Measurements from ENCODE around the gene PER1.
A peak's percentile ranks its signal among the peaks of the same experiment; 100 is the strongest.
"Not testable (repeated sequence)": the region's sequence is repeated elsewhere in the genome, so short reads cannot be mapped to it uniquely, and the experiment has no call there.

Gene PER1

DNA sequence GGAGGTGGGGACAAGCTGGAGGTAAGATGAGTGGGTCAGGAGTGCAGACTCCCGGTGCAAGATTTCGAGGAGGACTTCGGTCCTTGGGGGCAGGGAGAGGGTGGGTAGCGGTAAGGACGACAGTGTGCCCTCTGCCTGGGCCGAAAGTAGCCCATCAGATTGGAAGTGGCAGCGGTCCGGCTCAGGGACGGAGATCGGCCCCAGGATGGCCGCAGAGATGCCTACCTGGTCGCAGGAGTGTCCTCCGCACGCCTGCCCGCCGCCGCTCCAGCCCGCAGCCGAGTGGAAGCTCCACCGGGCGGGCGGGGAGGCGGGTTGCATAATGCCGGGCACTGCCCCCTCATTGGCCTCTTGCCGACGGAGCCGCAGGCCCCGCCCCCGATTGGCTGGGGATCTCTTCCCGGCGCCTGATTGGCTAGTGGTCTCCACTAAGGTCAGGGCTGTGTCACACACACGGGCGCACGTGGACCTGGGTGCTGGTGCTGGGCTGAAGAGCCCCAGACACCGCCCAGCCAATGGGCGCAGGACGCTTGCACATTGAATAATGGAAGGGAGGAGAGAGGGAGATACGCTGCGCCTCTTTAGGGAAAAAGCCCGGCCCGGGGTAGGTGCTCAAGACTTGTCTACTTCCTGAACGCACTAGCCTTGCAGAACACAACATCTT is at the start of gene PER1:
TSS of gene PER1 (minus strand) at position 293 of the 664 bp plus-strand sequence. CDS start 1,698 bp downstream, outside the sequence.
- no peak for DNase-seq

DNA sequence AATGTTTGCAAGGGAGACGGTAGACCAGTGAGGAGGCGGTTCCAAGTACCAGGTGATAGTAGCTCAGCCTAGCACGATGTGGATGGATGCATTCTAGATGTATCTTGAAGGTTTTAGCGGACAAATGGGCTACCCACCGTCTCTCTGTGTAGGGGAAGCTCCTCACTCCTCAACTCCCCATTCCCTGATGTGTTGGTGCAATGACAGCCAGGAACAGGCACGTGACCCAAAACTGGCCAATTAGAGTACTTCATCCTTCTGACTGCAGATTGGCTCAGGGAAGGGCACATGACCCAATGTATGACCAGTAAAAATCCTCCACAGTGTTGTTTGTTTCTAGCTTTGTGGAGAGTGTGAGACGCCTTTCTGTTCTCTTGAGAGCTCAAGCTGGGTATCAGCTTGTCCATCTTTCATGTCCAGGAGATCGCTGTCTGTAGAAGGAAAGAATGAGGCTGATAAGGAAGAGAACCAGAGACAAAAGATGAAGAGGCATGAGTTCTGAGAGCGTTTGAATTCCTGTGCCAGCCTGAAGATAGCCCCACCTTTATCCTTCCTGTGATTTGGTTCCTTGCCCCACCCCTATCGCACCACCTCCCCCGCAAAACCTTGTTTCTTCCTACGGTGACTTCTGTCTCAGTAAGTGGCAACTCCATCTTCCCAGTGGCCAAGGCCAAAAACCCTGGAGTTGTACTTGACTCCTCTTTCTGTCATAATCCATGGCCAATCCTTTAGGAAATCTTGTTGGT is 40.0 kb upstream of the PER1 start:
- no peak for DNase-seq

DNA sequence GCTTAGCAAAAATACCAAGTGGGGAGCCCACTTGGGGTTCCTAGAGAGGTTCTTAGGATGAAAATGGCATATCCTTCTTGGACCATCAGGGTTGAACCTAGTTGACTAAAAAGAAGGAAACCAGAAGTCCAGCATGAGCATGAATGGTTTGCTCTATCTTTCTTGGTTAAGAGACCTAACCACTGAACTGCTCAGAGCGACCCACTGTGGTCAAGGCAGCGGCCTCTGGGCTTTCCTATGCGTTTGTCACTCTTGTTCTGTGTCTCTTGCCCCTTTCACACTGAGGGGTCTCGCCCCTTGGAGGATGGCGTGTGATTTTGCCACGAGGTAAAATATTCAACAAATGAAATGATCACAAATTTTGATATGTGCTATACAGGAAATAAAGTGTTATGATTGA is 38.3 kb upstream of the PER1 start:
- no peak for DNase-seq

DNA sequence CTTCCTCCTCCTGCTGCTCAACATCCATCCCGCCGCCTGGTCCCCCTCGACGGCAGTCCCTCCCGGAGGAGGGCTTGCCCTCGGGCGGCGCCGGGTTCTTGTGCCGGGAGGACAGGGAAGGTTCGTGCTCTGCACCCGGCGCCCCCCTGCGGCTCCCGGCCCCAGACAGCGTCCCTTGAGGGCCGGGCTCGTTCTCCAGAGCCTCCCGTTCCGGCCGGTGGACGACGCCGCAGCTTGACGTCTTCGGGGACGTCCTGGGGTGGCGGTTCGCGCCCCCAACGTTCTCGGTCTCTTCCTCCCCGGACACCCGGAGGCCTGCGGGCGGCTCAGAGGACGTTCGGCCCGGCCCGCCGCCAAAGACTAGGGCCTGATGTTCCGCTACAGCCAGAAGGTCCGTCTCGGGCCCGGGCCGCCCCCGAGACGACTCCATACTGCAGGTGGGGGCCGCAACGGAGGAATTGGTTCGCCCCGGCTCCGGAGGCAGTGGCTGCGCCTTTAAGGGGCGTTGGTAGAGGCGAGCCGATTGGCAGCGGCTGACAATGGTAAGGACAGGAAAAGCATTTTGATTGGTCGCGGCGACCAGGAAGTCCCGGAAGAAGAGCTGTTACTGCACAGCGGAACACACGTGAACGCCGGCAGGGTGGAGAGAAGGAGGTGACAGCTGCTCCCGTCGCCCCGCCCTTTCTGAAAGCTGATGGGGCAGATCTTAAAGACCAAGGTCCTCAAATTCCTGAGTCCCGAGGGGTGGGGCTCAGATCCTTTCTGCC is 37.7 kb upstream of the PER1 start, which contains the start of gene BORCS6:
TSS of gene BORCS6 (minus strand) at position 470 of the 767 bp plus-strand sequence. CDS start at position 430, 40 bp downstream.
- DNase-seq = peak; percentile 93

DNA sequence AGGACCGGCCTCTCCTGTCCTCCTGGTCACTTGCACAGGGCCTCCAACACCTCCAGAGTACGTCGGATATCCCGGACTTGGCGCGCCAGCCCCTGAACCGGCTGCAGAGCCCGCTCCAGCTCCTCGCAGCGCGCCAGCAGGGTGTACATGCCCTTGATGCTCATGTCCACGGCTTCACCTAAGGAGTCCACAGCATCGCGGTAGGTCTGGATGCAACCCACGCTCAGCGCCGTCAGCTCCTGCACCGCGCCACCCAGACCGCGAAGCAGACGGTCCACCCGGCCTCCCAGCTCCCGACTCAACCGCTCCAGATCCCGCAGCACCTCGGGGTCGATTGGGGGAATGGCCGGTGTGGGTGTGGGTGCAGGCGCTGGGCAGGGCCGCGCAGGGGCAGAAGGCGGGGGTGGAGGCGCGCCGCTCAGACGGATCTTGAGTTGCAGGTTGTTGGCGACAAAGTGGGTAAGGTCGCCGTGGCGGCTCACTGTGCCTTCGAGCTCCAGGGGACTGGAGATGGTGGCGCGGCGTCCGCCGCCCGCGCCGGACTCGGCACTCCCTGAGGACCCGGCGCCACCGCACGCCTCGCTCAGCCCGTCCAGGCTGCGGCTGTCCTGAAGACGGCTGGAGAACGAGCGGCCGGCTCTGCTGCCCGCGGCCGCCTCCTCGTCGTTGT is 37.0 kb upstream of the PER1 start:
- DNase-seq = no peak

- DNase-seq = no peak
Observed at GRCh38 chr17:8188263-8188839, 36.1 kb upstream of the PER1 start.

DNA sequence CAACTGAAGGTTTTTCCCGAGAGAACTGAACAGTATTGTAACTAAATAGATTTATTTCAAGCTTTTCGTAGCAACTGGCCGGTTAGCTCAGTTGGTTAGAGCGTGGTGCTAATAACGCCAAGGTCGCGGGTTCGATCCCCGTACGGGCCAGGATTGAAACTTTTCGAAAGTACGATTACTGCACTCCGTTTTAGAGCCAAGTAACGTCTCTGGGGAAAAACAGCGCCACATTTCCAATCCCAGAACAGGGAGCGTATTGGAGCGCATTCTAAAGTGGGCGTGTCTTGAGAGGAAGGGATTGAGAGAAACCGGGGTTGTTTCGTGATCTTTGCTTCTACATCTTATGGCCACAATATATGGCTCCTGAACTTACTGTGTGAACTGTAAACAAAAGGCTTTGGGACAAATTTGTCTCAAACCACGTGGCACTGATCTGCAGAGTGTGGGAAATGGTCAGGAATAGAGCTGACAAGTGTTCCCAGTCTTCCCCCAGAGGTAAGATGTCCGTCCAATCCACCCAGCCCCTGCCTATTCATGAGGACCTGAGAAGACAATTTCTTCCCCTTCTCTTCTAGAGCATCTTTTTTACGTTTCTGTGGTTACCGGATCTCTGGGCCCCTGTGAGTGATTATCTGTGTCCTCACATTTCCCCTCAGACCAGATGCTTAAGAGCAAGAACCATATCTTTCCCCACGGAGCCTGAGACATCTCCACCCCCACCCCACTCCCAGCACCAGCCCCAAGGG is 35.5 kb upstream of the PER1 start:
- DNase-seq = peak; percentile 93

- DNase-seq = peak; percentile 96
Observed at GRCh38 chr17:8186787-8187516, 34.7 kb upstream of the PER1 start.

DNA sequence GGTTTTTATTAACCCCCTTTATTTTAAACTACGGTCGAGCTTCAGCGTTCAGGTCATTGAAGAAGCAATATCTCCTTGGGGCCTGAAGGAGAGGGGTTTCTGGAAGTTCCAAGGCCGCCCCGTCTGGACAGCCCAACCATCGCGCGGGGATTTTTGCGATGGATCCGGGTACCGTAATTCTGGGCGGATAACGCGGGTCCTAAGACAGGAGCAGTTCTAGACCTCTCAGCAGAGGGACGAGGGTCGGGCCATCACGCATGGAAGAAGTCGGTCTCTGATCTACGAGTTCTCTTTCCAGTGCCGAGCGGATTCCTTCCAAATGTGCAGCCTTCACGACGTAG is 34.2 kb upstream of the PER1 start:
- DNase-seq = no peak

DNA sequence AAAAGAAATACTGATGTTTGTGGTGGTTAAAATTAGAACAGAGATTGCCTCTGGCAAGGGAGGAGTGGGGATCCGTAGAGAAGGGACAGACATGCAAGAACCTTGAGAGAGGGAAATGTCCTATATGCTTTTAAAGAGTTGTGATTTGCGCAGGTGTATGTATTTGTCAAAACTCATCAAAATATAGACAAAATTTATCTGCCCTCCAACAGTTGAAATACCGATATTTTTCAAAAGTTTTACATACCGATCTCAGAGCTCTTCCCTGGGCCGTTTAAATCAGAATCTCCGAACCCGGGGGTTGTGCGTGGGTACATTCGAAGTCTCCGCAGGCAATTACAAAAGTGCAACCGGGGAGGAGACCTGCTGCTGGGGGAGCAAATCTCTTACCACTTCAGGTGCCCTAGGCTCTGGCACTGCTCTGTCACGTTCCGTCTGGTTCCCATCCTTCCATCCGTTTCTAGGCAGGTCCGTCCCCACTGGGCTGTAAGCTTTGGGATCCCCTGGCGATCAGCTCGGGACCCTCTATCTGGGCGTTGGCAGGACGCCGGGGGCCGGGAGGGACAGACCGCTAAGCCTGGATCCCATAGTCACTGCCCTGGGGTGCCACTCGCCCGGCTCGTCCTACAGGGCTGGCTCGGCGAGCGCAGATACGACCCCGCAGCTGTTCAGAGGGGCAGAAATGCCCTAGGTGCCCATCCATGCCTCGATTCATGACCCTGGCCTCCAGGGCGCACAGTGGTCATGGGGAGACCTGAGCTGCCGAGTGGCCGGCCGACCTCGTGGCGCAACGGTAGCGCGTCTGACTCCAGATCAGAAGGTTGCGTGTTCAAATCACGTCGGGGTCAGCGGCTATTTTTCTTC is 33.6 kb upstream of the PER1 start:
- DNase-seq = peak; percentile 48

DNA sequence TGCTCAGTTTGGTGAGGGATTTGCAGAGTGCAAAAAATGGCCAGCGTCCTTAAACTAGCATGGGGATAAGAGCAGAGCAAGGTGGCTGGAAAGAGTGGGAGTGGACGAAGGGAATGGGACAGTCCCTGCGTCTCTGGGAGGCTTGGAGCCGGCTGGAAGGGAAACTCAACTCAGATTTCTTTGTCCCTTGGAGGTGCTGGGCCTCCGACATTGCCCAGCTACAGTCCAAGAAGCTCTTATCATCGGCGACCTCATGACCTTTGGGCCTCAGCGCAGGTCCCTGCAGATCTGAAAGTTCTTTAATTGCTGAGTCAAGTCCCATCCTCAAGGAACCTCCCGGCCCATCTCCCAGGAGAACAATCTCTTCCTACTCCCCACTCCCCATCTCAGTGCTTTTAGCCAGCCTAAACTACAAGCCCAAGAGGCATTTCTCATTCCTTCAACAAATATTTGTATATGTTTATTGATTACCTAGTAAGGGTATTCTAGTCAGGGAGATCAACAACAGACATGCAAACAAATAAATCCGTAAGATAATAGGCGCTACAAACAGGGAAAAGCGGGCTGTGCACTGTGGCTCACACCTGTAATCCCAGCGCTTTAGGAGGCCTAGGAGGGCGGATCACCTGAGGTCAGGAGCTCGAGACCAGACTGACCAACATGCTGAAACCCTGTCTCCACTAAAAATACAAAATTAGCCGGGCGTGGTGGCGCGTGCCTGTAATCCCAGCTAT is 25.0 kb upstream of the PER1 start:
- DNase-seq = no peak

DNA sequence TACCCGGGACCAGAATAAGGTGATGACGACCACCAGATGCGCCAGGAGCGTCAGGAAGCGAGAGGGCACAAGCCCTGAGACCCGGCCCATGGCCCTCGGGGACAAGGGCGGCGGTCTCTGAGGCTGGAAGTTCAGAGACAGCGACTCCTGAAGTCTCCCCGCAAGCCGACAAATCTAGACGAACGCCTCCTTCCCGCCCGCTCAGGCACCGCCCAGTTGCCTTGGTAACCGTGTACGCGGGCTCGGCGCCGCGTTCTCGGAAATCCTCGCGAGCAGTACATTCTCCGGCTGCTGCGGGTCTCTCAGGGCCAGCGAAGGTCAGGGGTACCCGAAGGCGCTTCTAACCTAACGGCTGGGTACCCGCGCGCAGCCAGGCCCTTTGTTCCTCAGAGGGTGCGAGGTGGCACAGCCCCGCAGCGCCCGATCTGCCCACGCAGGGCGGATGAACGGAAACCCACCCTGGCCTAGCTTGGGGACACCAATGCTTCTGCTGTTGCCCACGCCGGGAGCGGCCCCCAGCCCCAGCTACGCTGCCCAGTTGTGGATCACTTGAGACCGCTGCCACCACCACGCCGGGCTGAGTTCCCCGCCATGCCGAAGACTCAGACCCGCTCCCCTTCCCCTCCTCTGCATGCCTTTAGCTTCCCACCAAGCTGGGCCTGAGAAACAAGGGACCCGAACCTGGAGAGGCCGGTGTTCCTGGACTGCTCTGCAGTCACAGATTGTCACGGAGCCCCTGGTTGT is 24.2 kb upstream of the PER1 start, which contains the start of gene TMEM107:
TSS of gene TMEM107 (minus strand) at position 184 of the 744 bp plus-strand sequence. CDS start at position 90, 94 bp downstream.
- peak; percentile 41 for DNase-seq

GRCh38 chr17:8175795-8176196 is 23.6 kb upstream of the PER1 start:
- DNase-seq = no peak

- DNase-seq = no peak
Observed at GRCh38 chr17:8173871-8174322, 21.7 kb upstream of the PER1 start.

DNA sequence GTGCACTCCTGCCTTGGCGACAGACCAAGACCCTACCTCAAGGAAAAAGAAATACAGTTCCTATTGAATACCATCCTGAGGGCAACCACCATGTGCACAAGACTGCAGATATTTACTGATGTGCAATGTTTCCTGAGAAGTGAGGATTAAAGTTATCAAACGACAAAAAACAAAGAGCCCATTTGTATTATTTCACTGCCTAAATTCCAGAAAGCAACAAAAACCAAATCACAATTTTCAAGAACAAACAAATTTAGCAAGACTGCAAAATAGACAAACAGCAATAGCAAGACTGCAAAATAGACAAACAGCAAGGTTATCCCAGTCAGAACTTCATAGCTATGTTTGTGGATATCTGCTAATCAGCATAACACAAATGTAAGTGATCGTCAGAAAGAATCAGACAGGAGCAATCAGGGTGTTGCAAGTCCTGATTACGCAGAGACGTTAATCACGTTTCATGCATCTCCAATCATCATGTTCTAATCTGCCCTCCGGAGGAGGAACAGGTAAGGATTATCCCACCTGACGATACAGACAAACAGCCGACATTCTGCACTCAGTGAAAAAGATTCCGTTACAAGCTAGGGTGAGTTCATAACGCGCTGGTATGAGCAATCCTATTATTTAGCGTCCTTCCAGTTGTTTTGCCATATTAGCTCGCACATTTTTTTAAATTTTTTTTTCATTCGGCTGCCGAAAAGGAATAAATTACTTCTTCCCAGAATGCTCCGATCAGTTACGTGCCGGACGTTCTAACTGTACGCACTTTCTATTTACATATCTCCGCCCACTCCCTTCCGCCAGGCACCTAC is 21.1 kb upstream of the PER1 start:
- peak; percentile 98 for DNase-seq

GRCh38 chr17:8170186-8170585 is 18.0 kb upstream of the PER1 start:
- not testable (repeated sequence) for DNase-seq

- no peak for DNase-seq
Observed at GRCh38 chr17:8167526-8167925, 15.3 kb upstream of the PER1 start.

DNA sequence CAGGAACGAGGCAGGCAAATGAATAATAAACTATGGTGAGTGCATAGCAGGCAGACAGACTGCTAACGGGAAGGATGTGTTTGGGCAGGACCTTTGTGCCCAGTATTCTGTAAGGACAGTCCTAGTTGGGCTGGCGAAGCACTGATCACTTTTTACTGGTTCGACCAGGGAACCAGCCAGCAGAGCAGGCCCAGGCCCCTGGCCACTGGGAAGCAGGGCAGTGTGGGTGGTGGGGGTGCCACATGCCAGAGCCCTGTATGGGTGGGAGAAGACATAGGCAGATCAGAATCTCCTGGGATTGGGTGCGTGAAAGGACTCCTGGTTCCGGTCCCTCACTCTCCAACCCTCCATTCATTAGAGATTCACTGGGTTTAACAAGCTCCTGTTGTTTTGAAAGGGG is 14.5 kb upstream of the PER1 start:
- DNase-seq = no peak

Measured in DMS 273 treated with DMSO at 0.1 percent for 48 hours (cell line).